Fibroblast of skin of scalp (primary cell): Measurements from ENCODE around the gene PLA2G4D.

ENCODE experiments used
- DNase-seq: peaks from one replicate; pipeline ENCODE4 v3.0.0-alpha.2; 2013

PLA2G4D gene

DNA sequence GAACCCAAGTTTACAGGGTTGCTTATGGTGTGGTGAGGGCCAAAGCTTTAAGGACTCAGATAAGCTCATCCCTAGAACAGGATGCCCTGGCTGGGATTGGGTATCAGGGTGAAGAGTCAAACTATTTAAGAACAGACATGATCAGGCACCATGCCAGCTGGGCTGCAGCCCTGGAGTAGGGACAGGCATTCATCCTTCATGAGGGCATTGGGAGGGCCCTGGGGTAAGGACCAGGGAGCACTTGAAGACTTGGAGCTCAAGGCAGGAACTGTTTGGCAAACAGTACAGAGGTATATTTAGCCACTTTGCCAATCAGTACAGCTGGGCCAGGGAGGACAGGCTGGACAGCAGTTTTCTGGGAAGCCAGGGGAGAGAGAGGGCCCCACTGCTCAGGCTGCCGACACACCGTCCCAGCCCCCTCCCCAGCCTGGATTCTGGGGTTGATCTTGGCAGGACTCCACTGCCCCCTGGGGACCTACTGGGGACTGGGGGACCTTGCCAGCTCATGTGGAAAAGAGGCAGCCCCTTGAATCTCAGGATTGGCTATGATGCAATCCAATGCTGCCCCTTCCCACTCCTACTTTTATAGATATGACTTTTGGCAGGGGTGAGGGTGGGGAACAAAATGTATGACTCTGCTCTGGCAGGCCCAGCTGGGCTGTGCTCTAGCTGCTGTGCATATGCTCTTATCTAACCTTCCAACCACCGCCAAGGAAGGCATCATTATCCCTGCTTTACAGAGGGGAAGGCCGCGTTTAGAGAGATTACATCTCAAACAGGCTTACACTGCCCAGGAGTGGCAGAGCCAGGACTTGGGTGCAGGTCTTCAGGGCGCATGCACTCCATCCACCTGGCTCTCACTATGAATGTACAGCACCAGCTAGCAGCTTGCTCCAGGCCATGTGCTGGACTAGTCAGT, 75.8 kb downstream of the PLA2G4D start:
- no peak for DNase-seq
